GM18858 (cell line): ENCODE measurements around the gene FRK.
"Not testable (repeated sequence)": the region's sequence is repeated elsewhere in the genome, so short reads cannot be mapped to it uniquely, and the experiment has no call there.

Source experiments
- ATAC-seq: cut with Tn5 transposase; IDR thresholded peaks from one replicate; pipeline ENCODE4 v1.9.1; 2021; ENCODE audit not compliant: unreplicated experiment

FRK gene

GRCh38 chr6:115891750-115892149, 168.9 kb downstream of the FRK start:
- ATAC-seq, result no peak

GRCh38 chr6:115891111-115891669, 169.5 kb downstream of the FRK start:
- peak; percentile 99 for ATAC-seq

GRCh38 chr6:115890238-115890637, 170.5 kb downstream of the FRK start:
- ATAC-seq, result no peak

GRCh38 chr6:115888687-115889470, 171.8 kb downstream of the FRK start:
- not testable (repeated sequence) for ATAC-seq

- no peak for ATAC-seq
These were observed 172.8 kb downstream of the FRK start for GRCh38 chr6:115887891-115888290.

GRCh38 chr6:115885636-115886366, 174.9 kb downstream of the FRK start:
- ATAC-seq, result peak; percentile 71

GRCh38 chr6:115882771-115883170, 177.9 kb downstream of the FRK start:
- no peak for ATAC-seq

GRCh38 chr6:115882174-115882573, 178.5 kb downstream of the FRK start:
- no peak for ATAC-seq
